Ovary (tissue), 9 donors: ENCODE data around the gene CLK4. TPM values are rescaled to one million over a fixed set of nuclear protein-coding genes. Genes with fewer than 3 reads are reported as not detected.
"Not testable (repeated sequence)": the region's sequence is repeated elsewhere in the genome, so short reads cannot be mapped to it uniquely, and the experiment has no call there.

Source experiments
- DNase-seq, 5 donors: peaks; one replicate each; pipeline ENCODE4 v3.0.0-alpha.2; 2019 to 2020
- H3K27ac ChIP-seq, 2 donors: fragments of 200-600 bp; one replicate each; pipeline versions ENCODE4 v1.5.1 to v1.8.0; 2019 to 2022
- H3K27me3 ChIP-seq: fragments of 200-600 bp; one replicate; pipeline ENCODE4 v1.8.0; 2022
- H3K36me3 ChIP-seq: fragments of 200-600 bp; sonication (generic); one replicate; pipeline ENCODE4 v1.5.1; 2019
- H3K4me1 ChIP-seq: one replicate; pipeline ENCODE4 v1.8.1; 2013; ENCODE audit warnings: mild to moderate bottlenecking, moderate library complexity; ENCODE audit not compliant: insufficient read depth
- H3K4me3 ChIP-seq: fragments of 200-600 bp; sonication (generic); one replicate; pipeline ENCODE4 v1.5.1; 2017
- H3K9me3 ChIP-seq, 2 donors: fragments of 200-600 bp in 1 of 2; sonication (generic) in 1 of 2; one replicate each; pipeline versions ENCODE4 v1.5.1 to v1.8.1; 2013 to 2019; ENCODE audit warnings: mild to moderate bottlenecking in 1 of 2, moderate library complexity in 1 of 2
- CTCF ChIP-seq, 3 donors: fragments of 450-650 bp in 2 of 3; fragments of 200-600 bp in 1 of 3; IDR thresholded peaks; one replicate each; pipeline versions ENCODE4 v1.5.1 to v1.8.0; 2016 to 2022; ENCODE audit warnings: antibody characterized with exemption in 3 of 3, mild to moderate bottlenecking in 1 of 3
- EP300 ChIP-seq: sonication (generic); formaldehyde crosslinking; IDR thresholded peaks from one replicate; pipeline ENCODE4 v1.6.1; 2017; ENCODE audit warnings: antibody characterized with exemption
- POLR2A ChIP-seq: fragments of 450-650 bp; IDR thresholded peaks from one replicate; pipeline ENCODE4 v1.6.1; 2017; ENCODE audit warnings: antibody characterized with exemption, mild to moderate bottlenecking, moderate library complexity
- WGBS, 3 donors: extraction: QIAGEN DNeasy Blood & Tissue Kit in 1 of 3; methylation state at CpG; one replicate each; pipeline versions ENCODE4 v1.1.5 to v1.1.7; 2013 to 2017; 5-methylcytosine and 5-hydroxymethylcytosine counted together
- intact Hi-C, 4 donors: fragments of 100-400 bp; cut with DNase I; formaldehyde crosslinking; loops; one replicate each; pipeline versions ENCODE4 v1.11.0 to v1.15.1; 2022 to 2023
- polyA plus RNA-seq, 2 donors: library from polyadenylated mRNA; stranded (reverse); fragments of 200-250 nt in 1 of 2; fragments of 350-450 nt in 1 of 2; fragmentation: Illumina TruSeq in 1 of 2; extraction: RNeasy Lipid Tissue Mini Kit (QIAGEN cat#74804) in 1 of 2; gene quantifications; one replicate each; pipeline ENCODE4 v1.2.3, GENCODE V29; 2013 to 2014
- total RNA-seq, 7 donors: library from RNA; depleted of rRNA in 2 of 7; stranded (reverse); fragments of >200 nt in 2 of 7; fragmentation: NEBNext Ultra II Directional in 3 of 7; extraction: Animal tissue kit (Norgen Biotek cat#: 25700) in 3 of 7; gene quantifications; one replicate each; pipeline versions ENCODE4 v1.1.0 to v1.2.4, GENCODE V29; 2016 to 2023
- donor health status: DM: no; HTN: no; CAD: no; lungs with moderate emphysema.
- donor health status: DM: no; HTN: no; CAD: no.
- donor health status: Bipolar disorder and iron deficiency.
- donor health status: DM: yes; HTN: yes; CAD: no.
- donor health status: DM: no; HTN: no; CAD: no.
- donor health status: DM: yes; HTN: yes; CAD: no.

Gene CLK4
- total and polyA plus RNA-seq, 9 donors: 21.2 to 40.1 (median 25.5) TPM

DNA sequence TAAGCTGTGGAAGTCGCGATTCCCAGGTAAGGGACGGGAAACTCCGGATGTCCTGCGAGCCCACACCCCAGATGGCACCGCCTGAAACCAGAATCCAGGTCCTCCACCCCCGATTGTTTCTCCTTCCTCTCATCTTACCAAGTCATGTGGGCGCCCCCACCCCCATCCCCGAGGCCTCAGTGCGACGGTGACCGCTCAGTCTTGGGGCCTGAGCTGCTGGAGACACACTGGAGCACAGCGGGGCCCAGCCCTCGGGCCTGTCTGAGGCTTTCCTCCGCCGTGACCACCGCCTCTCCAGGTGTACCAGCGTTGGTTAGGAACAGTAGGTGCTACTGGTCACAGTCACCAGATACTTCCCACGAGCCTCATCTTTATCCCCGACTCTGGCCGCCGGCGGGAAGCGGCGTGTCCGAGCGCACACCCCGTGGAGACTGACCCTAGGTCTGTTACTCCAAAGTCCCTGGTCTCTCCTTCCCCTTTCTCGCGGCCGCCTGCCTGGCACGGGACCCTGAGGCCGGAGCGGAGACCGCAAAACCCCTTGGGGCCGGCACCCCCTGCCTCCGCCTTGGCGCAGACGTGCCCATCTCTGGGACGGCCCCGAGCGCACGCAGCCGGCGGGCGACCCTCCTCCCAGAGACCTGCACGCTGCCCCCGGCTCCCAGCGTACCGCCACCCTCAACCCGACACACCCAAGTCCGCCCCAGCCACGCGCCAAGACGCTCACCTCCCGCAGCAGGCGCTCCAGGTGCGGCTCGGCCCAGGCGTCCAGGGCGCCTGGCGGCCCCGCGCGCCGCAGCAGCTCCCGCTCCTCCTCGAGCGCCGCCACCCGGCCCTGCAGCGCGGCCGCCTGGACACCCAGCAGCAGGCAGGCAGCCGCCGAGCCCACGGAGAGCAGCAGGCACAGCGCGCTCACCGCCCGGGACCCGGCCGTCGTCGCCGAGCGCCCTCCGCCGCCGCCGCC is 37.4 kb downstream of the CLK4 start:
- no peak for TF ChIP-seq EP300
- TF ChIP-seq CTCF (IDR thresholded peaks at IDR 0.05): no peak
- TF ChIP-seq POLR2A: no peak
- peak overlapping the region; percentile 31 for H3K4me3 ChIP-seq
- no peaks in the 10 kb centered on the region for H3K36me3 ChIP-seq
- intact Hi-C loops: loop anchor here in 1 of 4 donors (10.0 kb wide), 1 partner anchor 65 kb away; no protein-coding TSS in a partner anchor
- no peaks in the 10 kb centered on the region for H3K27me3 ChIP-seq
- H3K4me1 ChIP-seq: peaks cover 4% of the 10 kb centered on the region
- peak in 2 of 5 donors; percentile 22 to 45 for DNase-seq
- 8 to 15% (median 14%) methylated on average over 84 to 91 of the region's 91 CpGs for WGBS, 3 donors
- no peaks in the 10 kb centered on the region for H3K9me3 ChIP-seq
- no peak overlapping the region for H3K27ac ChIP-seq

GRCh38 chr5:178588769-178589168 is 38.1 kb downstream of the CLK4 start:
- DNase-seq: no peak
- no peak overlapping the region for H3K27ac ChIP-seq
- intact Hi-C loops: loop anchor here in 1 of 4 donors (10.0 kb wide), 1 partner anchor 66 kb away; no protein-coding TSS in a partner anchor
- no peak for TF ChIP-seq CTCF (IDR thresholded peaks at IDR 0.05)
- TF ChIP-seq POLR2A: no peak
- no peak for TF ChIP-seq EP300
- 59 to 68% (median 66%) methylated on average over 8 of the region's 8 CpGs for WGBS, 3 donors
- peaks cover 4% of the 10 kb centered on the region for H3K4me1 ChIP-seq
- no peaks in the 10 kb centered on the region for H3K9me3 ChIP-seq
- no peak overlapping the region for H3K4me3 ChIP-seq
- H3K36me3 ChIP-seq: no peaks in the 10 kb centered on the region
- no peaks in the 10 kb centered on the region for H3K27me3 ChIP-seq

GRCh38 chr5:178587763-178588611 is 38.9 kb downstream of the CLK4 start:
- no peak overlapping the region for H3K4me3 ChIP-seq
- no peaks in the 10 kb centered on the region for H3K9me3 ChIP-seq
- WGBS, 3 donors: 48 to 67% (median 63%) methylated on average over 13 of the region's 13 CpGs
- intact Hi-C loops: loop anchor here in 1 of 4 donors (10.0 kb wide), 1 partner anchor 67 kb away; no protein-coding TSS in a partner anchor
- peaks cover 4% of the 10 kb centered on the region for H3K4me1 ChIP-seq
- no peak for DNase-seq
- no peak overlapping the region for H3K27ac ChIP-seq
- TF ChIP-seq CTCF (IDR thresholded peaks at IDR 0.05) (no peak), POLR2A (no peak), EP300 (no peak)
- no peaks in the 10 kb centered on the region for H3K36me3 ChIP-seq
- H3K27me3 ChIP-seq: no peaks in the 10 kb centered on the region

DNA sequence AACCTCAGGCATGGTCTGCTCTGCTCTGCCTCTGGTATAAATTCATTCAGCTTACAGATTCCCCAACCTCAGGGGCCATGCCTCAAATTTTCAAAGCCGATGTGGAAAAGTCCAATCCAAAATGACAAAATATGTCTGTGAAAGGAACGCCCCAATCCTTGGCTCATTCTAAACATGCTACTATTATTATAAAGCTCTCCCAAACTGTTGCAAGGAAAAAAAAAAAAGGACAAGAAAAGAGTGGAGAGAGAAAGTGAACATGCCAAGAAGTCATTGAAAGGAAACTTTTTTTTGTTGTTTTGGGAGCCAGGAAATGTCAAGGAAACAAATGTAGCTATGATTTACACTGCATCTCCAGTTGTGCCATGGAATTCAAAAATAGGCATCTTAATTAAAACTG is 40.5 kb downstream of the CLK4 start:
- intact Hi-C loops: loop anchor here in 1 of 4 donors (10.0 kb wide), 1 partner anchor 68 kb away; no protein-coding TSS in a partner anchor
- Histone ChIP-seq H3K9me3 (no peaks in the 10 kb centered on the region), H3K27me3 (no peaks in the 10 kb centered on the region), H3K27ac (no peak overlapping the region), H3K36me3 (no peaks in the 10 kb centered on the region), H3K4me3 (no peak overlapping the region), H3K4me1 (peaks cover 4% of the 10 kb centered on the region)
- TF ChIP-seq CTCF (IDR thresholded peaks at IDR 0.05) (no peak), EP300 (no peak), POLR2A (no peak)
- 65 to 92% (median 74%) methylated on average over 2 of the region's 2 CpGs for WGBS, 3 donors
- no peak for DNase-seq

DNA sequence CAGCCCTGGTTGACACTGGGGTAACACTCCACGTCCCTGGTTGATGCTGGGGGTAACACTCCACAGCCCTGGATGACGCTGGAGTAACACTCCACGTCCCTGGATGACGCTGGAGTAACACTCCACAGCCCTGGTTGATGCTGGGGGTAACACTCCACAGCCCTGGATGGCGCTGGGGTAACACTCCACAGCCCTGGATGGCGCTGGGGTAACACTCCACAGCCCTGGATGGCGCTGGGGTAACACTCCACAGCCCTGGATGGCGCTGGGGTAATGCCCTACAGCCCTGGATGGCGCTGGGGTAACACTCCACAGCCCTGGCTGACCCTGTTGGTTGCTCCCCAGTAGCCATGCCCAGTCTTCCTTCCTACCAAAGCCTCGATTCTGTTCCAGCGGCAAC is 41.4 kb downstream of the CLK4 start:
- not testable (repeated sequence) for H3K27me3 ChIP-seq, H3K36me3 ChIP-seq, H3K27ac ChIP-seq, H3K9me3 ChIP-seq, H3K4me1 ChIP-seq, H3K4me3 ChIP-seq
- intact Hi-C loops: loop anchor here in 1 of 4 donors (10.0 kb wide), 1 partner anchor 69 kb away; no protein-coding TSS in a partner anchor
- WGBS, 3 donors: 78 to 86% (median 85%) methylated on average over 11 of the region's 11 CpGs
- peak in 3 of 5 donors; percentile 30 to 38 (median 35) for DNase-seq
